Mammary epithelial cell (primary cell): ENCODE measurements around the gene TSPYL1.
"Not testable (repeated sequence)": the region's sequence is repeated elsewhere in the genome, so short reads cannot be mapped to it uniquely, and the experiment has no call there.

Source experiments
- CTCF ChIP-seq, 2 donors: IDR thresholded peaks in 1 of 2; conservative IDR thresholded peaks in 1 of 2; 2 replicates each; pipeline ENCODE4 v1.5.1; 2011 to 2012; ENCODE audit warnings: inconsistent platforms in 2 of 2, low read length in 2 of 2, mild to moderate bottlenecking in 2 of 2, control low read depth in 1 of 2, low read depth in 1 of 2; ENCODE audit not compliant: insufficient read depth in 1 of 2; ENCODE audit errors: extremely low read depth in 1 of 2
- EZH2 ChIP-seq: IDR thresholded peaks from 2 replicates; pipeline ENCODE4 v1.6.1; 2012; ENCODE audit warnings: low read length, inconsistent platforms, borderline replicate concordance

- TF ChIP-seq CTCF (conservative IDR thresholded peaks at IDR 0.05 in 1 of 2, IDR thresholded peaks at IDR 0.05 in 1 of 2; ENCODE audit: extremely low read depth in 1 of 2, insufficient read depth in 1 of 2, low read depth in 1 of 2, low read length in 2 of 2); EZH2: not testable (repeated sequence)
These were observed 42.2 kb upstream of the TSPYL1 start for GRCh38 chr6:116321933-116322332.
